NB4 (cell line): ENCODE results near the gene NAA60.
A peak's percentile ranks its signal among the peaks of the same experiment; 100 is the strongest.

Source experiments
- DNase-seq: peaks from one replicate; pipeline ENCODE4 v3.0.0; 2010; ENCODE audit warnings: low read depth
- H3K4me3 ChIP-seq: one replicate; pipeline ENCODE4 v1.5.1; 2011; ENCODE audit warnings: mild to moderate bottlenecking, low read depth, low read length, moderate library complexity
- MAX ChIP-seq: IDR thresholded peaks from 2 replicates; pipeline ENCODE4 v1.6.1; 2011; ENCODE audit warnings: low read depth, low read length
- MYC ChIP-seq: IDR thresholded peaks from 2 replicates; pipeline ENCODE4 v1.6.1; 2011; ENCODE audit warnings: low read depth, low read length
- POLR2A ChIP-seq: IDR thresholded peaks from 2 replicates; pipeline ENCODE4 v1.6.1; 2011; ENCODE audit warnings: mild to moderate bottlenecking; ENCODE audit not compliant: insufficient read length; ENCODE audit errors: extremely low read depth
- TF ChIP-seq, protein P1 (sequence below): IDR thresholded peaks from one replicate; pipeline ENCODE4 v1.5.1; 2012; ENCODE audit warnings: low read depth, low read length

NAA60 gene

DNA sequence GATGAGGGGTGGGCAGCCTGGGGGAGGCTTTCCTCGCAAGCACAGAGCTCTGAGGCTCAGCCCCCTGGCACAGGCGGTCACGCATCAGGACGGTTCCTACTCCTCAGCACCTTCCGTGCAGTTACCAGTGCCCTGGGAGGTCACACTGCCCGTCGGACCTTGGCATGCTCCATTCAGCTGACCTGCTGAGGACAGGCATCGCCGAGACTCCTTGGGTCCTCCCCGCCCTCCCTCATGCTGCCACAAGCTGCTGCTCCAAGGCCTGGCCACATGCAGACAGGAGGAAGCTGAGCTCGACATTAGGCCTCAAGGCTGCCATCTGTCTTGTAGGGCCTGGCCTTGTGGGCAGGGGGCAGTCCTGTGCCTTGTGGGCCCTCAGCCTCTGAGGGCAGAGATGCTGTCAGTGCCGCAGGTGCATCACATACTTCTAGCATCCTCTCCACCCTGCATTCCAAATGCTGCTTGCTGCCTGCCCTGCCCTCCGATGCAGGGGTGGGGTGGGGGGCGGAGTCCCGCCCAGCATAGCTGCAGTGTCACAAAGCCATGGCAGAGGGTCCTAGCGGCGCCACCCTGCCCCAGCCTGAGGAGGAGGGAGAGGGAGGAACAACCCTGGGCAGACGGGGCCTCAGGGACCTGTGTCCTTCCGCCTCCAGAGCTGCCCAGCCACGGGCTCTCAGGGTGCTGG, 42.5 kb downstream of the NAA60 start:
- no peak for TF ChIP-seq POLR2A
- TF ChIP-seq MAX, result no peak
- TF ChIP-seq MYC, result no peak
- TF ChIP-seq, protein P1, sequence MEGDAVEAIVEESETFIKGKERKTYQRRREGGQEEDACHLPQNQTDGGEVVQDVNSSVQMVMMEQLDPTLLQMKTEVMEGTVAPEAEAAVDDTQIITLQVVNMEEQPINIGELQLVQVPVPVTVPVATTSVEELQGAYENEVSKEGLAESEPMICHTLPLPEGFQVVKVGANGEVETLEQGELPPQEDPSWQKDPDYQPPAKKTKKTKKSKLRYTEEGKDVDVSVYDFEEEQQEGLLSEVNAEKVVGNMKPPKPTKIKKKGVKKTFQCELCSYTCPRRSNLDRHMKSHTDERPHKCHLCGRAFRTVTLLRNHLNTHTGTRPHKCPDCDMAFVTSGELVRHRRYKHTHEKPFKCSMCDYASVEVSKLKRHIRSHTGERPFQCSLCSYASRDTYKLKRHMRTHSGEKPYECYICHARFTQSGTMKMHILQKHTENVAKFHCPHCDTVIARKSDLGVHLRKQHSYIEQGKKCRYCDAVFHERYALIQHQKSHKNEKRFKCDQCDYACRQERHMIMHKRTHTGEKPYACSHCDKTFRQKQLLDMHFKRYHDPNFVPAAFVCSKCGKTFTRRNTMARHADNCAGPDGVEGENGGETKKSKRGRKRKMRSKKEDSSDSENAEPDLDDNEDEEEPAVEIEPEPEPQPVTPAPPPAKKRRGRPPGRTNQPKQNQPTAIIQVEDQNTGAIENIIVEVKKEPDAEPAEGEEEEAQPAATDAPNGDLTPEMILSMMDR, result no peak
- no peak overlapping the region for H3K4me3 ChIP-seq
- no peak for DNase-seq

DNA sequence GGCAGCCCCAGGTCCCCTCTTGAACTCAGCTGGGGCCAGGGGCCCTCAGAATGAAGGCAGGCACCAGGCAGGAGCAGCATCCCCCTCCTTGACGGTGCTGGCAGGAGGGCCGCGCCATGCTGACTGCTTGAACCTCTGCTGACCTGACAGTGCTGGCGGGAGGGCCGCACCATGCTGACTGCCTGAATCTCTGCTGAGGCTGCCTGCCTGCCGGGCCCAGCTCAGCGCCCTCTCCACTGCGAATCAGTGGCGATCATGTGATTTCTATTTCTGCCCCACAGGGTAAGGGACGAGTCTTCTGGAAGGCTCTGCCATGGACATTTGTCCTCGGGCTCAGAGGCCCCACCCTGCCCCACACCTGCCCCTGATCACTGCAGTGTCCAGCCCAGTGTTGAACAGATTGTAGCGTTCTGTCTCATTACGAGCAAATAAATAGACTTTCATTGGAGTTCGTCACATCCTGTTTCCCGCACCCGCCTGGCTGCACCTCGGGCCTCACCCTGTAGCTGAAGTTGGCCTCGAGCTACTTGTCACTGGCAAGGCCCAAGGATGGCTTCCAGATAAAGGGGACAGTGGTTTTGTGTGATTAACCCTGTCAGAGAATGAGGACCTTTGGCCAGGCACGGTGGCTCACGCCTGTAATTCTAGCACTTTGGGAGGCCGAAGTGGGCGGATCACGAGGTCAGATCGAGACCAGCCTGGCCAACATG, 43.2 kb downstream of the NAA60 start:
- no peak for DNase-seq
- no peak overlapping the region for H3K4me3 ChIP-seq
- TF ChIP-seq MYC, result no peak
- TF ChIP-seq MAX, result no peak
- no peak for TF ChIP-seq POLR2A
- TF ChIP-seq, protein P1, result no peak

GRCh38 chr16:3487521-3488410, 44.3 kb downstream of the NAA60 start:
- no peak overlapping the region for H3K4me3 ChIP-seq
- TF ChIP-seq, protein P1, result no peak
- no peak for TF ChIP-seq MYC
- TF ChIP-seq POLR2A, result no peak
- TF ChIP-seq MAX, result no peak
- DNase-seq, result no peak

DNA sequence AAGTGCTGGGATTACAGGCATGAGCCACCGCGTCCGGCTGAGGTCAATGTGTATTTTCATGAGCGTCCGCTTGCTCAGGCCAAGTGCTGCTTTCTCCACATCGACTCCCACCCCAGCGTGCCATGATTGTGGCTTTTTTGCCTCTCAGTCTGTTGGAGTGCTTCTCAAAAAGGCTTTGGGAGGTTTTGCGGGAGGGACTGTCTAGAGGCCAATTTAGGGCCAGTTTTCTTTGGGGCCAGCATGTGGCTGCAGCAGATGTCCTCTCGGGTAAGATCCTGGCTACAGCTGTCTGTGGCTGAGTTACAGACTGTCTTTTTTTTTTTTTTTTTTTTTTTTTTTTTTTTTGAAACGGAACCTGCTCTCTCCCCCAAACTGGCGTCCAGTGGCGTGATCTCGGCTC, 45.3 kb downstream of the NAA60 start:
- DNase-seq, result no peak
- TF ChIP-seq MYC (no peak), MAX (no peak), POLR2A (no peak)
- TF ChIP-seq, protein P1, result no peak

DNA sequence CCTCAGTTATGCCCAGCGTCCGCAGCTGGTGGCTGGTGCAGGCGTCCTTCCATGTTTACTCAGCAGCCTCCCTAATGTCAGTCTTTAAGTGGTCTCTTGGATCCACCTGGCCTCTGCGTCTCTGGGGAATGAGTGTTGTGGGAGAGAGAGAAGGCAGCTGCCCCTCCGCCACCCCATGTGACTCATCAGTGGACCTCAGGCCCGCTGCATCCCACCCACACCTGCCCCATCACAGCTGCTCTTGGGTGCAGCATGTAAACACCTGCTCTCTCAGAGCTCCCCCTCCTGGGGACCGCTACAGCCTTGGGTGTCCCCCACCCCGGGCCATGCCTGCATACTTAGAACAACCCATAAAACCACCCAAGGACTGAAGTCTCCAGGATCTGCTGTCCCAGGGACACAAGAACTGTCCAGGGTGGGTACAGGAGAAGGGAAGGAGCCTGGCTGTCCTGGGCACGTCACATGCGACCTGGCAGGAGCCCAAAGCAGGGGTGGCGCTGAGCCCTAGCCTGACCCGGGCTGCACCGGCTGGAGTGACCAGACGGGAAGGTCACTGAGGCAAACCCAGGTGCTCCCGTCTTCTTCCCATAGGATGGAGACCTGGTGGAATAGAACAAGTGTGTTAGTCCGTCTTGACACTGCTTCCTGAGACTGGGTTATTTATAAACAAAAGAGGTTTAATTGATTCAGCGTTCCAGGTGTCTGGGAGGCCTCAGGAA, 47.6 kb downstream of the NAA60 start:
- DNase-seq, result peak; percentile 30
- H3K4me3 ChIP-seq, result no peak overlapping the region
- TF ChIP-seq, protein P1, result no peak
- TF ChIP-seq MYC, result no peak
- TF ChIP-seq POLR2A, result no peak

More for the DNA sequence above, 45.3 kb downstream of the NAA60 start:
- no peak overlapping the region for H3K4me3 ChIP-seq
